K562 (cell line): ENCODE data around the gene FES. TPM values are rescaled to one million over a fixed set of nuclear protein-coding genes. Genes with fewer than 3 reads are reported as not detected.

ENCODE experiments used
- DDX20 ChIP-seq: fragments of 450-650 bp; IDR thresholded peaks from 2 replicates; pipeline ENCODE4 v1.6.1; 2016; ENCODE audit warnings: missing genetic modification characterization, low read depth, mild to moderate bottlenecking, missing compliant biosample characterization, moderate library complexity
- DIDO1 ChIP-seq: fragments of 450-650 bp; IDR thresholded peaks from 2 replicates; pipeline ENCODE4 v1.6.1; 2016; ENCODE audit warnings: low read depth, missing biosample characterization, missing genetic modification characterization
- FOSL1 ChIP-seq: fragments of 200-800 bp; sonication (Bioruptor generic); conservative IDR thresholded peaks from 2 replicates; pipeline ENCODE4 v1.6.1; 2016; ENCODE audit warnings: missing genetic modification characterization, missing compliant biosample characterization
- KAT2B ChIP-seq: IDR thresholded peaks from one replicate; pipeline ENCODE4 v1.6.1; 2012; ENCODE audit warnings: low read depth, mild to moderate bottlenecking, control low read depth, inconsistent platforms, low read length, moderate library complexity
- MCM2 ChIP-seq: fragments of 450-650 bp; IDR thresholded peaks from 2 replicates; pipeline ENCODE4 v1.6.1; 2017; ENCODE audit warnings: low read depth, mild to moderate bottlenecking
- MECOM ChIP-seq: fragments of 250-450 bp; sonication (Bioruptor Pico); IDR thresholded peaks from 2 replicates; pipeline ENCODE4 v1.8.0; 2022; ENCODE audit warnings: inconsistent platforms
- PATZ1 ChIP-seq: fragments of 250-450 bp; sonication (Bioruptor Pico); IDR thresholded peaks from 2 replicates; pipeline ENCODE4 v1.5.0; 2020; ENCODE audit warnings: mild to moderate bottlenecking, borderline replicate concordance
- PHTF2 ChIP-seq: fragments of 250-450 bp; sonication (Bioruptor Pico); IDR thresholded peaks from 2 replicates; pipeline ENCODE4 v1.5.0; 2021; ENCODE audit warnings: mild to moderate bottlenecking
- ZNF3 ChIP-seq: fragments of 250-450 bp; sonication (Bioruptor Pico); IDR thresholded peaks from 2 replicates; pipeline ENCODE4 v1.5.0; 2021; ENCODE audit warnings: mild to moderate bottlenecking, moderate library complexity
- ZNF444 ChIP-seq: fragments of 250-450 bp; sonication (Bioruptor Pico); IDR thresholded peaks from 2 replicates; pipeline ENCODE4 v1.4.0; 2020; ENCODE audit warnings: mild to moderate bottlenecking, moderate library complexity
- polyA plus RNA-seq, 8 experiments: library from polyadenylated mRNA; depleted of rRNA in 4 of 8; stranded (reverse) in 5 of 8; unstranded in 3 of 8; fragments of >200 nt; fragmentation: Nextera tagmentation in 2 of 8; fragmentation: Illumina TruSeq in 1 of 8; extraction: Ambion mirVana in 2 of 8; extraction: Trizol in 1 of 8; gene quantifications; 2 replicates each; pipeline versions ENCODE4 v1.2.1 to v1.2.3, GENCODE V29; 2011 to 2014; ENCODE audit warnings: inconsistent platforms in 1 of 8, missing spikeins in 1 of 8
- total RNA-seq, 7 experiments: library from RNA; depleted of rRNA in 6 of 7; stranded (reverse); fragments of >200 nt in 6 of 7; fragmentation: Illumina TruSeq in 2 of 7; extraction: Trizol in 2 of 7; gene quantifications; 2 replicates each; pipeline versions ENCODE4 v1.2.1 to v1.2.3, GENCODE V29; 2011 to 2021; ENCODE audit warnings: low replicate concordance in 1 of 7
- TF ChIP-seq, protein P1 (sequence below): sonication (generic); formaldehyde crosslinking; IDR thresholded peaks from 2 replicates; pipeline ENCODE4 v1.8.0; 2023; ENCODE audit warnings: missing genetic modification reagents, mild to moderate bottlenecking, borderline replicate concordance
- TF ChIP-seq, protein P2 (sequence below), 2 experiments: IDR thresholded peaks; 2 replicates each; pipeline ENCODE4 v1.6.1; 2011; ENCODE audit warnings: borderline replicate concordance in 1 of 2, control low read depth in 1 of 2, low read depth in 1 of 2, low read length in 1 of 2, mild to moderate bottlenecking in 1 of 2, mixed read lengths in 1 of 2, moderate library complexity in 1 of 2; ENCODE audit not compliant: insufficient read depth in 1 of 2, insufficient read length in 1 of 2, poor library complexity in 1 of 2, severe bottlenecking in 1 of 2; ENCODE audit errors: extremely low read depth in 1 of 2
- TF ChIP-seq, protein P3 (sequence below): fragments of 450-650 bp; IDR thresholded peaks from 2 replicates; pipeline ENCODE4 v1.6.1; 2017; ENCODE audit warnings: antibody characterized with exemption, mild to moderate bottlenecking

The FES gene
- total and polyA plus RNA-seq, 9 of the 15 experiments (the other 6 are each of a cell fraction or from before 2014, with no cell fraction given), result 0.38 to 2.6 (median 0.82) TPM

DNA sequence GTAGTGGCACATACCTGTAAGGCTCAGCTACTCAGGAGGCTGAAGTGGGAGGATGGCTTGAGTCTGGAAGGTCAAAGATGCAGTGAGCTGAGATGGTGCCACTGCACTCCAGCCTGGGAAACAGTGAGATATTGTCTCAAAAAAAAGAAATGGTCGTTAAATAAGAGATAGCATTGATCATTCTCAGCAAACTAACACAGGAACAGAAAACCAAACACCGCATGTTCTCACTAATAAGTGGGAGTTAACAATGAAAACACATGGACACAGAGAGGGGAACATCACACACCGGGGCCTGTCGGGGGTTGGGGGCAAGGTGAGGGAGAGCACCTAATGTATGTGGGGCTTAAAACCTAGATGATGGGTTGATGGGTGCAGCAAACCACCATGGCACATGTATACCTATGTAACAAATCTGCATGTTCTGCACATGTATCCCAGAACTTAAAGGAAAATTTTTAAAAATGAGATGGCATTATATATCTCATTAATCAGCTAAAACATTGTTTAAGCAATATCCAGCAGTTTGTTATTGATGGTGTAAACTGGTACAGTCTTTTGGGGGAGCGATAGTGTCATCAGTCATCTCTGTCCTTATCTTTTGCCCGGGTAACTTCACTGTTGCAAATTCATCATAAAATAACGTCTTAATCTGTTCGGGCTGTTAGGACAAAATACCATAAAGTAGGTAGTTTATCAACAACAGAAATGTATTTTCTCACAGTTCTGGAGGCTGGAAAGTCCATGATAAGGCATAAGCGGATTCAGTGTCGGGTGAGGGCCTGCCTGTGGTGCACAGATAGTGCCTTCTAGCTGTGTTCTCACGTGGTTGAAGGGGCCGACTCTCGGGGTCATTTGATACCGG lies 17.1 kb downstream of the FES start (continued):
- TF ChIP-seq, protein P1, sequence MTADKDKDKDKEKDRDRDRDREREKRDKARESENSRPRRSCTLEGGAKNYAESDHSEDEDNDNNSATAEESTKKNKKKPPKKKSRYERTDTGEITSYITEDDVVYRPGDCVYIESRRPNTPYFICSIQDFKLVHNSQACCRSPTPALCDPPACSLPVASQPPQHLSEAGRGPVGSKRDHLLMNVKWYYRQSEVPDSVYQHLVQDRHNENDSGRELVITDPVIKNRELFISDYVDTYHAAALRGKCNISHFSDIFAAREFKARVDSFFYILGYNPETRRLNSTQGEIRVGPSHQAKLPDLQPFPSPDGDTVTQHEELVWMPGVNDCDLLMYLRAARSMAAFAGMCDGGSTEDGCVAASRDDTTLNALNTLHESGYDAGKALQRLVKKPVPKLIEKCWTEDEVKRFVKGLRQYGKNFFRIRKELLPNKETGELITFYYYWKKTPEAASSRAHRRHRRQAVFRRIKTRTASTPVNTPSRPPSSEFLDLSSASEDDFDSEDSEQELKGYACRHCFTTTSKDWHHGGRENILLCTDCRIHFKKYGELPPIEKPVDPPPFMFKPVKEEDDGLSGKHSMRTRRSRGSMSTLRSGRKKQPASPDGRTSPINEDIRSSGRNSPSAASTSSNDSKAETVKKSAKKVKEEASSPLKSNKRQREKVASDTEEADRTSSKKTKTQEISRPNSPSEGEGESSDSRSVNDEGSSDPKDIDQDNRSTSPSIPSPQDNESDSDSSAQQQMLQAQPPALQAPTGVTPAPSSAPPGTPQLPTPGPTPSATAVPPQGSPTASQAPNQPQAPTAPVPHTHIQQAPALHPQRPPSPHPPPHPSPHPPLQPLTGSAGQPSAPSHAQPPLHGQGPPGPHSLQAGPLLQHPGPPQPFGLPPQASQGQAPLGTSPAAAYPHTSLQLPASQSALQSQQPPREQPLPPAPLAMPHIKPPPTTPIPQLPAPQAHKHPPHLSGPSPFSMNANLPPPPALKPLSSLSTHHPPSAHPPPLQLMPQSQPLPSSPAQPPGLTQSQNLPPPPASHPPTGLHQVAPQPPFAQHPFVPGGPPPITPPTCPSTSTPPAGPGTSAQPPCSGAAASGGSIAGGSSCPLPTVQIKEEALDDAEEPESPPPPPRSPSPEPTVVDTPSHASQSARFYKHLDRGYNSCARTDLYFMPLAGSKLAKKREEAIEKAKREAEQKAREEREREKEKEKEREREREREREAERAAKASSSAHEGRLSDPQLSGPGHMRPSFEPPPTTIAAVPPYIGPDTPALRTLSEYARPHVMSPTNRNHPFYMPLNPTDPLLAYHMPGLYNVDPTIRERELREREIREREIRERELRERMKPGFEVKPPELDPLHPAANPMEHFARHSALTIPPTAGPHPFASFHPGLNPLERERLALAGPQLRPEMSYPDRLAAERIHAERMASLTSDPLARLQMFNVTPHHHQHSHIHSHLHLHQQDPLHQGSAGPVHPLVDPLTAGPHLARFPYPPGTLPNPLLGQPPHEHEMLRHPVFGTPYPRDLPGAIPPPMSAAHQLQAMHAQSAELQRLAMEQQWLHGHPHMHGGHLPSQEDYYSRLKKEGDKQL (CRISPR knock-in tag), result no peak
- TF ChIP-seq, protein P2, sequence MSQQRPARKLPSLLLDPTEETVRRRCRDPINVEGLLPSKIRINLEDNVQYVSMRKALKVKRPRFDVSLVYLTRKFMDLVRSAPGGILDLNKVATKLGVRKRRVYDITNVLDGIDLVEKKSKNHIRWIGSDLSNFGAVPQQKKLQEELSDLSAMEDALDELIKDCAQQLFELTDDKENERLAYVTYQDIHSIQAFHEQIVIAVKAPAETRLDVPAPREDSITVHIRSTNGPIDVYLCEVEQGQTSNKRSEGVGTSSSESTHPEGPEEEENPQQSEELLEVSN (IDR thresholded peaks at IDR 0.05; ENCODE audit: borderline replicate concordance in 1 of 2, extremely low read depth in 1 of 2, insufficient read depth in 1 of 2, insufficient read length in 1 of 2, low read depth in 1 of 2, low read length in 1 of 2, poor library complexity in 1 of 2, severe bottlenecking in 1 of 2), result peak in 1 of 2 experiments; percentile 15
- TF ChIP-seq MCM2 (no peak), MECOM (peak; percentile 29; the same call in 1 of the 2 replicates), PATZ1 (no peak), ZNF444 (CRISPR knock-in tag) (0 out of 2 replicates have a peak, but pooled peaks have one; percentile 60), DIDO1 (tag) (peak; percentile 28; the same call in 1 of the 2 replicates), FOSL1 (tag) (peak; percentile 89), DDX20 (tag) (no peak), KAT2B (no peak), ZNF3 (no peak), PHTF2 (CRISPR knock-in tag) (no peak)
- TF ChIP-seq, protein P3, sequence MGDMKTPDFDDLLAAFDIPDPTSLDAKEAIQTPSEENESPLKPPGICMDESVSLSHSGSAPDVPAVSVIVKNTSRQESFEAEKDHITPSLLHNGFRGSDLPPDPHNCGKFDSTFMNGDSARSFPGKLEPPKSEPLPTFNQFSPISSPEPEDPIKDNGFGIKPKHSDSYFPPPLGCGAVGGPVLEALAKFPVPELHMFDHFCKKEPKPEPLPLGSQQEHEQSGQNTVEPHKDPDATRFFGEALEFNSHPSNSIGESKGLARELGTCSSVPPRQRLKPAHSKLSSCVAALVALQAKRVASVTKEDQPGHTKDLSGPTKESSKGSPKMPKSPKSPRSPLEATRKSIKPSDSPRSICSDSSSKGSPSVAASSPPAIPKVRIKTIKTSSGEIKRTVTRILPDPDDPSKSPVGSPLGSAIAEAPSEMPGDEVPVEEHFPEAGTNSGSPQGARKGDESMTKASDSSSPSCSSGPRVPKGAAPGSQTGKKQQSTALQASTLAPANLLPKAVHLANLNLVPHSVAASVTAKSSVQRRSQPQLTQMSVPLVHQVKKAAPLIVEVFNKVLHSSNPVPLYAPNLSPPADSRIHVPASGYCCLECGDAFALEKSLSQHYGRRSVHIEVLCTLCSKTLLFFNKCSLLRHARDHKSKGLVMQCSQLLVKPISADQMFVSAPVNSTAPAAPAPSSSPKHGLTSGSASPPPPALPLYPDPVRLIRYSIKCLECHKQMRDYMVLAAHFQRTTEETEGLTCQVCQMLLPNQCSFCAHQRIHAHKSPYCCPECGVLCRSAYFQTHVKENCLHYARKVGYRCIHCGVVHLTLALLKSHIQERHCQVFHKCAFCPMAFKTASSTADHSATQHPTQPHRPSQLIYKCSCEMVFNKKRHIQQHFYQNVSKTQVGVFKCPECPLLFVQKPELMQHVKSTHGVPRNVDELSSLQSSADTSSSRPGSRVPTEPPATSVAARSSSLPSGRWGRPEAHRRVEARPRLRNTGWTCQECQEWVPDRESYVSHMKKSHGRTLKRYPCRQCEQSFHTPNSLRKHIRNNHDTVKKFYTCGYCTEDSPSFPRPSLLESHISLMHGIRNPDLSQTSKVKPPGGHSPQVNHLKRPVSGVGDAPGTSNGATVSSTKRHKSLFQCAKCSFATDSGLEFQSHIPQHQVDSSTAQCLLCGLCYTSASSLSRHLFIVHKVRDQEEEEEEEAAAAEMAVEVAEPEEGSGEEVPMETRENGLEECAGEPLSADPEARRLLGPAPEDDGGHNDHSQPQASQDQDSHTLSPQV, result peak; percentile 82
